ENCODE results near the gene ZFYVE19.

DNA sequence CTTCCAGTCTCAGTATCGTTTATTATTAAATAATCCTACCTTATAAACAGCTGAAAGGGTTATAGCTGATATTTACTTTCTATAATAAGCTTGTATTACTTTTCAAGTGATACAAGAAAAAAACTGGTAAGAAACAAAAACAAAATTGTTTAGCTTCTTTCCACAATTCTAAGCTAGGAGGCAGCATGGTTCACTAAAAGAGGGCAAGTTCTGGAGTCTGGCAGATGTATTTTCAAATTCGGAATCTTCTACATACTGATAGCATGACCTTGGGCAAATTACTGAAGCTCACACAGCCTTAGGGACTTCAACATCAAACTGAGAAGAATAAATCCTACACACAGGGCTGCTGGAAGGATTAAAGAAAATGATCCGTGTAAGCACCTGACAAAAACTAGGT is 21.7 kb upstream of the ZFYVE19 start:
- TF ChIP-seq, protein P1, sequence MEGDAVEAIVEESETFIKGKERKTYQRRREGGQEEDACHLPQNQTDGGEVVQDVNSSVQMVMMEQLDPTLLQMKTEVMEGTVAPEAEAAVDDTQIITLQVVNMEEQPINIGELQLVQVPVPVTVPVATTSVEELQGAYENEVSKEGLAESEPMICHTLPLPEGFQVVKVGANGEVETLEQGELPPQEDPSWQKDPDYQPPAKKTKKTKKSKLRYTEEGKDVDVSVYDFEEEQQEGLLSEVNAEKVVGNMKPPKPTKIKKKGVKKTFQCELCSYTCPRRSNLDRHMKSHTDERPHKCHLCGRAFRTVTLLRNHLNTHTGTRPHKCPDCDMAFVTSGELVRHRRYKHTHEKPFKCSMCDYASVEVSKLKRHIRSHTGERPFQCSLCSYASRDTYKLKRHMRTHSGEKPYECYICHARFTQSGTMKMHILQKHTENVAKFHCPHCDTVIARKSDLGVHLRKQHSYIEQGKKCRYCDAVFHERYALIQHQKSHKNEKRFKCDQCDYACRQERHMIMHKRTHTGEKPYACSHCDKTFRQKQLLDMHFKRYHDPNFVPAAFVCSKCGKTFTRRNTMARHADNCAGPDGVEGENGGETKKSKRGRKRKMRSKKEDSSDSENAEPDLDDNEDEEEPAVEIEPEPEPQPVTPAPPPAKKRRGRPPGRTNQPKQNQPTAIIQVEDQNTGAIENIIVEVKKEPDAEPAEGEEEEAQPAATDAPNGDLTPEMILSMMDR (conservative IDR thresholded peaks at IDR 0.05; ENCODE audit: low read length): 0 out of 2 replicates have a peak, but pooled peaks have one; percentile 11
- no peak for TF ChIP-seq EZH2phosphoT487 (IDR thresholded peaks at IDR 0.05; ENCODE audit: borderline replicate concordance)

All from Loucy (cell line).